CD4-positive, alpha-beta T cell treated with Interleukin-4 for 1 hour (primary cell): ENCODE measurements around the gene DTD1.

Experiments
- DNase-seq, 2 donors: peaks; one replicate each; pipeline ENCODE4 v3.0.0-alpha.2; 2020 to 2022

DTD1 gene

DNA sequence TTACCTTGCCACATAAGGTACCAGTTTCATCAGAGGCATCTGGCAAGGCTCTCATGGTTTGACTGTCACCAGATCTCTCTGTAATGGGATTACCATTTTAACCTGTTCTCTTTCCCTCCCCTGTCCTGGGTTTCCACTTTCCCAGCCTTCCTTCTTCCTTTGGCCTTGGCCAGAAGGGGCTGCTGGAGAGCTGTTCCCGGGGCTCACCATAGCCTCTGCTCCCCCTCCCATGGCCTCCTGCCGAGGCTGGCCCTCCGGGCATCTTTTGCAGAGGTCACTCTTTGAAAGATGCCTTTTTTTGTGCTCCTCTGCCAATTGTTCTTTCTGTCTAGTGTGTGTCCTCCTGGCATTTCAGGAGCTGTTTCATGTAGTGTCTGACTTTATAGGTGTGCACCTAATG lies 125.0 kb downstream of the DTD1 start:
- no peak for DNase-seq

GRCh38 chr20:18715564-18715963 lies 127.7 kb downstream of the DTD1 start:
- DNase-seq = no peak

DNA sequence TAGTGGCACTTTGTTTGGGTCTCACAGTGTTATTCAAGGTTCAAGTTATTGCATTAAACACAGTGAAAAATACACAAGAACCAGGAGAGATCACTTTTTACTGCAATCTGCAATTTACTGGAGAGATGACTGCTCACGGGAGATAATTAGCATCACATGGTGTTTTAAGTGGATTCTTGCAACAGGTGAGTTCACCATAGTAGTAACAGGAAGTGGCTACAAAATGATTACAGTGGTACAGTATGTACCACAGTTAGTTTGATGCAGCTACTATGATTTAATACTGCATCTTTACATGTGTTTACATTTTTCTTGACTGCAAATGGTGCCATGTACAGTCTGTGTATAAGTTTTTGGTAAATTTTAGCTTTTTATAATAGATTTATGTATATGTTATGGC lies 129.2 kb downstream of the DTD1 start:
- DNase-seq = no peak

DNA sequence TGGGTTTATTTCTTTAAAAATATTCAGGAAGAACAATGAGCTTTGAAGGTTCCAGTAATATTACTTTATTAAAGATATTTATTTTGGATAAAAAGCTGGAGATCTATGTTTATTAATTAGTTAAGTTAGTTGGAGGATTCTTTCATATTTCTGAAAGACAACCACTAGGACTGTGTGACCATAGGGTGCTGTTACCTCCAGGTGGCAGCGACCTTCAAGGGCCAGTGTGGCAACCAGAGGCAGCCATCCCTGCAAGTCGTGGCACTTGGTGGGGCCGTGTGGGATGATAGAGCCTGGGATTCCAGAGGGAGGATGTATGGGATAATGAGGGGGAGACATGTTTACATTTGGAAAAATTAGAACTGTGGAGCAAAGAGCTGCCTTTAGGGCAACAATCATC lies 130.3 kb downstream of the DTD1 start:
- DNase-seq = no peak

GRCh38 chr20:18719426-18719825 lies 131.6 kb downstream of the DTD1 start:
- DNase-seq = no peak

DNA sequence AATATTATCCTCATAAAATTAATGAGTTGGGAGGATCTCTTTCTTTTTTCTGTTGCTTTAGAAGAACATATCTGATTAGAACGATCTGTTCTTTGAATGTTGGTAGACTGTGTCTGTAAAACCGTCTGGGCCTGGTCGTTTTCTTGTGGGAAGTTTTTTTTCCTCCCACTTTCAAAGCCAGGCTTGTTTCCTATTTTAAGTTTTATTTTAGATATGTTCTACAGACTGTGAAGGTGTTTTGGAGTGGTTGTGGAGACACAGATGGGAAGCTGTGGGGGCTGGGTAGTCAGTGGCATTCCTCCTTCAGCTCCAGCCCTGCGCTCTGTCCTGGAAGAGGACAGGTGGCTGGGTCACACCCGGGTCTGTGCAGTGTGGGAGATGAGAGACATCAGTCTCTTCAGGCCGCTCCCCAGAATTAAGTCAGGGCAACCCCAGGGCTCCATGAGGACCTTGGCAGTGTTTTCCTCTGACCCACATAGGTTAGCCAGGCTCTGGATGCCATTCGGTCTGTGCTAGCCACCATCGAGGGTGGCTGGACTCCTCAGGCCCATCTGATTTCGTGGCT lies 133.8 kb downstream of the DTD1 start:
- no peak for DNase-seq

- no peak for DNase-seq
These were observed 134.5 kb downstream of the DTD1 start for GRCh38 chr20:18722371-18722770.

GRCh38 chr20:18724077-18724476 lies 136.2 kb downstream of the DTD1 start:
- DNase-seq = no peak

DNA sequence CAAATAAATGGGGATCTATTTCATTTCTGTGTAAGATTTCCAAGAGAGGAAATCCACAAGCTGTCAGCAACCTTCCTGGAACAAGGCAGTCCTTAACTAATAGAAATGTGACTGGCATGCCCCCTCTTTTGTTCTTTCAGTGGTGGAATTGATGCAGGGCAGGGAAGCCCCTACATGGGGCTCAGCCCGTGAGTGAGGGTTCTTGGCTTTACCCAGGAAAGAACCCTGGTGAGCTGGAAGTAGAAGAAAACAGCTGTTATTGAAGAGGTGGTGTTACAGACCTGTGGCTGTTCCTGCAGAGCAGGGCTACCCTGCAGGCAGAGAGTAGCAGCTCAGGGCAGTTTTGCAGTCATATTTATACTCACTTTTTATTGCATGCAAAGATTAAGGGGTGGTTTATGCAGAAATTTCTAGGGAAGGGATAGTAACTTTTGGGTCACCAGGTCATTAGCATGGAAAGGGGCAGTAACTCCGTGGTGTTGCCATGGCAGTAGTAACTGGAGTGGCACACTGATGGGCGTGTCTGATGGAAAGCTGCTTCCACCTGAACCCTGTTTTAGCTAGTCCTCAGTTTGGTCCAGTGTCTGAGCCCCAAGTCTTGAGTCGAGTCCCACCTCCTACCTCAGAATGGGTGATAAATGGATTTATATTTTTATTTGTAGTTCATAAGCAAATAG lies 137.1 kb downstream of the DTD1 start:
- DNase-seq = no peak

DNA sequence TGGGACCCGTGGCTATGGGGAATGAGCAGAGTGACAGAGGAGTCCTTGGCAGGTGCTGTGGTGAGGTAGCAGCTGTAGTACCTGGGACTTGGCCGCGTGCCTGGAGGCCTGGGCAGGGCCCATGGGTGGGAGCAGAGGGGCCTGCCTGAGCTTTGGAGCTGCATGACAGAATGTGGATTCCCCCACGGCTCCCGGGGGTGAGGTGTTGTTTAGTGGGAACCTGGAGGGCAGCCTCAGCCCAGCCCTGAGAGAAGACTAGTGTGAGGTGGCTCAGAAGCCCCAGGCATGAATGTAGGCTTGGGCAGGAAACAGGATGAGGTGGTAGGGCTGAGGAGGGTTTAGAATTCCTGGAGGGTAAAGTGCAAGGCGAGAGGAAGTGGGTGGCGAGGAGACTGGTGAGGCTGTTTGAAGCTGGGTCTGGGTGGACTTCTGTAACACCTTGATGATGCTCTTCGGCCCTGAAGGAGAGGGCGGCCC lies 139.2 kb downstream of the DTD1 start:
- no peak for DNase-seq

GRCh38 chr20:18728165-18728869 lies 140.5 kb downstream of the DTD1 start:
- peak in 1 of 2 donors; percentile 27 for DNase-seq

DNA sequence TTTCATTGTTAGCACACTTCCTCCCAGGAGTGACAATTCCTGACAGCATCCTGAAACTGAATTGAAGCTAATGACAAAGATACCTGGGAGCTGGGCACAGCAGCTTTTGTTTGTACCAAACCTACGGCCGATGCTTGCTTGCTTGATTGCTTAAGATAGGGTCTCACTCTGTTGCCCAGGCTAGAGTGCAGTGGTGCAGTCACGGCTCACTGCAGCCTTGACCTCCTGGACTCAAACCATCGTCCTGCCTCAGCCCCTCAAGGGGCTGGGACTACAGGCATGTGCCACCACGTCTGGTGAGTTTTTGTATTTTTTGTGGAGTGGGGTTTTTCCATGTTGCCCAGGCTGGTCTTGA lies 141.0 kb downstream of the DTD1 start:
- no peak for DNase-seq

GRCh38 chr20:18729231-18729825 lies 141.5 kb downstream of the DTD1 start:
- no peak for DNase-seq

- DNase-seq = no peak
These were observed 144.1 kb downstream of the DTD1 start for GRCh38 chr20:18731940-18732339.

DNA sequence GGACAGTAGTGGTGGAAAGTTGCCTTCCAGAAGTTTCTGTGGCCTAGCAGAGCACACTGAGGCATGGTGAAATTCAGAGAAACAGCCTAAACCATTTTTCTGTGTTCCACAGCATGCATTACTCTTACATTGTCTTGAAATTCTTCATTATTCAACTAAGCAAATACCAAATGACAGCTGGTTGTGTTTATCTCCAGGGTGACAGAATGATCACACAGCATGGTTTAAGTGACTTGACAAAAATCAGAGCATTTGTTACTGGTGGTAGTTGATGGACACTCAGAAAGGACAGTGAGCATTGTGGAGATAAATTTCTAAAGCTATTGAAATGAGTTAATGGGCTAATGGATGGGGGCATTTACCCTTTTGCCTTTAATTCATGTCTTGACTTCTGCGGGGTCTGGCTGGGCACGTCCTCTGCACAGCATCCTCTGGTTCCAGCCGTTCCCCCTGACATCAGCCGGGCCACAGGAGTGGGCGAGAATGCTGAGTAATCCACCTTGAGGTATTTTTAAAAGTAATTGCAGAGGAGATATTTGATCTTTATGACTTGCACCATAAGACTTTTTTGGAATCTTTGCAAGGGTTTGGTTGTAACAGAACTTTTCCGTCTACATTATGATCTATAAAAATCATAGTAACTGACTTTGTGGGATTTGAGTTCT lies 146.8 kb downstream of the DTD1 start:
- no peak for DNase-seq

GRCh38 chr20:18737140-18737539 lies 149.3 kb downstream of the DTD1 start:
- no peak for DNase-seq

DNA sequence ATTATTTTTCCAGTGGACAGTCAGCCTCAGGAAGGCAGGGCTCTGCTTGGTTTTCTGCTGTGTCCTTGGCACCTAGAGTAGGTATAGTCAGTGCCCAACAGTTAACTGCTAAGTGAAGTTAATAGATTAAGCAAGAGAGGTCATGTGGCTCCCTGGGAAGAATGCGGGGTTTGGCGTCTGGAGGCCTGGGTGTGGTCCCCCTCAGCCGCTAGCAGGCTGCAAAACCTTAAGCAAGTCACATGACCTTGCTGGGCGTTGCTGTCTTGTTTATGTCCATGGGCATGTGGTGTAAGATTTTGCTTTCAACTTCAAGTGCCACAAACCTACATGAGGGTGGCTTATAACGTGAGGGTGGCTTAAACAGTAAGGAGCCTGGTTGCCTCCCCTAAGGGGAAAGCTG lies 150.2 kb downstream of the DTD1 start:
- DNase-seq = peak; percentile 67 to 69

- no peak for DNase-seq
These were observed 151.0 kb downstream of the DTD1 start for GRCh38 chr20:18738888-18739287.

DNA sequence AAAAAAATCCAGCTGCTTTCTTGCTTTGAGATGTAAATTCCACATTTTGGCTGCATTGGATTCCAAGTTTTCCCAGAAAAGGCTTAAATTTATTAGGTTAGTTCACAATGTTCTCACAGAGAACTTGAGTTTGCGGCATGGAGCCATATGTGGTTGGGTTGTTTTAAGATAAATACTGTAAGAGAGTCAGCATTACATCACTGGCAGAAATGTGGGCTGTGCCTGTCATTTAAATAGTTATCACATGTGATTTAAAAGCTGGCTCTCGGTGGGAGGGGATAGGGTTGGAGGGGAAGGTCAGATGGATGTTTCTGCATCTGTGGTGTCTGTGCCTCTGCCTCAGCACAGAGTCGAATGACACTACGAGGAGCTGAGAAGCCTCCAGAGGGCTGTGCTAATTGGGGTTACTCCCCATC lies 151.9 kb downstream of the DTD1 start:
- no peak for DNase-seq

- DNase-seq = no peak
These were observed 152.9 kb downstream of the DTD1 start for GRCh38 chr20:18740726-18741125.

DNA sequence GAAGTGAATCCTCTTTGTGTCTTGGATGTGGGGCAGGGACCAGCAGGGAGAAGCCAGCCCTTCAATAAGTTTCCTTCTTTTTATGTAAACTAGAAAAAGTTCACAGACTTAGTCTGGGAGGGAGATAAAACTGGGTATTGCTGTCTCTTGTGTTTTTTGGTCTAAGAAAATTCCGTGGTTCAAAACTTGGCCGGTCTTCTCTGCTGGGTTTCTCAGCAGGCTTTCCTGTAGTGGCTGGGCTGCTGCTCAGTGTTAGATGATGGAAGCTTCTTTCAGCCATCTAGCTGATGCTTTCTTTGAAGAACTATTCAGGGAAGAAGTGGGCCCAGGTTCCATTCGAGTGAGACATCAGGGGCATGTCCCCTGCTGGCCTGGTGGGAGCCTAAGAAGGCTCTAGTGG lies 155.0 kb downstream of the DTD1 start:
- no peak for DNase-seq

- DNase-seq = no peak
These were observed 156.0 kb downstream of the DTD1 start for GRCh38 chr20:18743665-18744440.

GRCh38 chr20:18747090-18747489 lies 159.2 kb downstream of the DTD1 start:
- no peak for DNase-seq
